ENCODE results near the gene EIF2S2.

The EIF2S2 gene

GRCh38 chr20:34090645-34091044 lies 21.4 kb downstream of the EIF2S2 start:
- no peak overlapping the region for H3K9ac ChIP-seq (ENCODE audit: low read depth in 1 of 2, low read length in 2 of 2)
- peaks cover 38 to 85% of the 10 kb centered on the region in 2 donors for H3K36me3 ChIP-seq (ENCODE audit: control insufficient read depth in 1 of 2, insufficient read depth in 2 of 2, low read length in 2 of 2)
- no peaks in the 10 kb centered on the region for H3K27me3 ChIP-seq (ENCODE audit: control insufficient read depth in 1 of 2, insufficient read depth in 2 of 2, low read length in 2 of 2)
- no peaks in the 10 kb centered on the region for H3K9me3 ChIP-seq (ENCODE audit: control insufficient read depth in 1 of 2, low read length in 2 of 2)
- no peak overlapping the region for H3K4me3 ChIP-seq (ENCODE audit: low read depth in 1 of 2, low read length in 2 of 2)
- H3K4me1 ChIP-seq (ENCODE audit: control insufficient read depth in 1 of 2, insufficient read depth in 2 of 2, low read length in 2 of 2): no peaks in the 10 kb centered on the region
- H3K27ac ChIP-seq (ENCODE audit: low read depth, low read length): no peak overlapping the region

GRCh38 chr20:34089655-34090345 lies 22.2 kb downstream of the EIF2S2 start:
- no peaks in the 10 kb centered on the region for H3K9me3 ChIP-seq (ENCODE audit: control insufficient read depth in 1 of 2, low read length in 2 of 2)
- H3K9ac ChIP-seq (ENCODE audit: low read depth in 1 of 2, low read length in 2 of 2): no peak overlapping the region
- H3K4me3 ChIP-seq (ENCODE audit: low read depth in 1 of 2, low read length in 2 of 2): no peak overlapping the region
- no peaks in the 10 kb centered on the region for H3K4me1 ChIP-seq (ENCODE audit: control insufficient read depth in 1 of 2, insufficient read depth in 2 of 2, low read length in 2 of 2)
- H3K27ac ChIP-seq (ENCODE audit: low read depth, low read length): no peak overlapping the region
- H3K36me3 ChIP-seq (ENCODE audit: control insufficient read depth in 1 of 2, insufficient read depth in 2 of 2, low read length in 2 of 2): peaks cover 38 to 84% of the 10 kb centered on the region in 2 donors
- no peaks in the 10 kb centered on the region for H3K27me3 ChIP-seq (ENCODE audit: control insufficient read depth in 1 of 2, insufficient read depth in 2 of 2, low read length in 2 of 2)

GRCh38 chr20:34089175-34089479 lies 22.9 kb downstream of the EIF2S2 start:
- peaks cover 37 to 79% of the 10 kb centered on the region in 2 donors for H3K36me3 ChIP-seq (ENCODE audit: control insufficient read depth in 1 of 2, insufficient read depth in 2 of 2, low read length in 2 of 2)

GRCh38 chr20:34088305-34089174 lies 23.5 kb downstream of the EIF2S2 start:
- H3K36me3 ChIP-seq (ENCODE audit: control insufficient read depth in 1 of 2, insufficient read depth in 2 of 2, low read length in 2 of 2): peaks cover 33 to 77% of the 10 kb centered on the region in 2 donors
- peaks cover 0 to 3% of the 10 kb centered on the region in 2 donors for H3K4me1 ChIP-seq (ENCODE audit: control insufficient read depth in 1 of 2, insufficient read depth in 2 of 2, low read length in 2 of 2)
- no peak overlapping the region for H3K4me3 ChIP-seq (ENCODE audit: low read depth in 1 of 2, low read length in 2 of 2)
- H3K27me3 ChIP-seq (ENCODE audit: control insufficient read depth in 1 of 2, insufficient read depth in 2 of 2, low read length in 2 of 2): no peaks in the 10 kb centered on the region
- no peak overlapping the region for H3K27ac ChIP-seq (ENCODE audit: low read depth, low read length)
- H3K9me3 ChIP-seq (ENCODE audit: control insufficient read depth in 1 of 2, low read length in 2 of 2): no peaks in the 10 kb centered on the region
- H3K9ac ChIP-seq (ENCODE audit: low read depth in 1 of 2, low read length in 2 of 2): no peak overlapping the region

More at GRCh38 chr20:34089175-34089479, 22.9 kb downstream of the EIF2S2 start:
- H3K9me3 ChIP-seq (ENCODE audit: control insufficient read depth in 1 of 2, low read length in 2 of 2): no peaks in the 10 kb centered on the region
- no peaks in the 10 kb centered on the region for H3K27me3 ChIP-seq (ENCODE audit: control insufficient read depth in 1 of 2, insufficient read depth in 2 of 2, low read length in 2 of 2)
- H3K4me3 ChIP-seq (ENCODE audit: low read depth in 1 of 2, low read length in 2 of 2): no peak overlapping the region
- no peak overlapping the region for H3K27ac ChIP-seq (ENCODE audit: low read depth, low read length)
- H3K9ac ChIP-seq (ENCODE audit: low read depth in 1 of 2, low read length in 2 of 2): no peak overlapping the region
- no peaks in the 10 kb centered on the region for H3K4me1 ChIP-seq (ENCODE audit: control insufficient read depth in 1 of 2, insufficient read depth in 2 of 2, low read length in 2 of 2)

- Histone ChIP-seq H3K27ac (ENCODE audit: low read depth, low read length) (no peak overlapping the region), H3K9ac (ENCODE audit: low read depth in 1 of 2, low read length in 2 of 2) (no peak overlapping the region), H3K9me3 (ENCODE audit: control insufficient read depth in 1 of 2, low read length in 2 of 2) (no peaks in the 10 kb centered on the region), H3K4me1 (ENCODE audit: control insufficient read depth in 1 of 2, insufficient read depth in 2 of 2, low read length in 2 of 2) (peaks cover 8 to 14% of the 10 kb centered on the region in 2 donors), H3K36me3 (ENCODE audit: control insufficient read depth in 1 of 2, insufficient read depth in 2 of 2, low read length in 2 of 2) (peaks cover 36 to 75% of the 10 kb centered on the region in 2 donors), H3K4me3 (ENCODE audit: low read depth in 1 of 2, low read length in 2 of 2) (no peak overlapping the region), H3K27me3 (ENCODE audit: control insufficient read depth in 1 of 2, insufficient read depth in 2 of 2, low read length in 2 of 2) (no peaks in the 10 kb centered on the region)
These were observed 26.5 kb downstream of the EIF2S2 start for GRCh38 chr20:34085544-34086040.

- Histone ChIP-seq H3K9me3 (ENCODE audit: control insufficient read depth in 1 of 2, low read length in 2 of 2) (no peaks in the 10 kb centered on the region), H3K4me3 (ENCODE audit: low read depth in 1 of 2, low read length in 2 of 2) (no peak overlapping the region), H3K27ac (ENCODE audit: low read depth, low read length) (no peak overlapping the region), H3K27me3 (ENCODE audit: control insufficient read depth in 1 of 2, insufficient read depth in 2 of 2, low read length in 2 of 2) (no peaks in the 10 kb centered on the region), H3K9ac (ENCODE audit: low read depth in 1 of 2, low read length in 2 of 2) (no peak overlapping the region), H3K4me1 (ENCODE audit: control insufficient read depth in 1 of 2, insufficient read depth in 2 of 2, low read length in 2 of 2) (peaks cover 8 to 14% of the 10 kb centered on the region in 2 donors), H3K36me3 (ENCODE audit: control insufficient read depth in 1 of 2, insufficient read depth in 2 of 2, low read length in 2 of 2) (peaks cover 39 to 77% of the 10 kb centered on the region in 2 donors)
These were observed 27.7 kb downstream of the EIF2S2 start for GRCh38 chr20:34084227-34084923.

GRCh38 chr20:34083781-34084180 lies 28.3 kb downstream of the EIF2S2 start:
- H3K4me1 ChIP-seq (ENCODE audit: control insufficient read depth in 1 of 2, insufficient read depth in 2 of 2, low read length in 2 of 2): peaks cover 8 to 14% of the 10 kb centered on the region in 2 donors
- H3K9ac ChIP-seq (ENCODE audit: low read depth in 1 of 2, low read length in 2 of 2): no peak overlapping the region
- H3K9me3 ChIP-seq (ENCODE audit: control insufficient read depth in 1 of 2, low read length in 2 of 2): no peaks in the 10 kb centered on the region
- H3K27ac ChIP-seq (ENCODE audit: low read depth, low read length): no peak overlapping the region
- H3K27me3 ChIP-seq (ENCODE audit: control insufficient read depth in 1 of 2, insufficient read depth in 2 of 2, low read length in 2 of 2): no peaks in the 10 kb centered on the region
- no peak overlapping the region for H3K4me3 ChIP-seq (ENCODE audit: low read depth in 1 of 2, low read length in 2 of 2)
- H3K36me3 ChIP-seq (ENCODE audit: control insufficient read depth in 1 of 2, insufficient read depth in 2 of 2, low read length in 2 of 2): peaks cover 40 to 79% of the 10 kb centered on the region in 2 donors

GRCh38 chr20:34083137-34083536 lies 28.9 kb downstream of the EIF2S2 start:
- Histone ChIP-seq H3K9ac (ENCODE audit: low read depth in 1 of 2, low read length in 2 of 2) (no peak overlapping the region), H3K36me3 (ENCODE audit: control insufficient read depth in 1 of 2, insufficient read depth in 2 of 2, low read length in 2 of 2) (peaks cover 40 to 79% of the 10 kb centered on the region in 2 donors), H3K27ac (ENCODE audit: low read depth, low read length) (no peak overlapping the region)

GRCh38 chr20:34082232-34082887 lies 29.7 kb downstream of the EIF2S2 start:
- peaks cover 44 to 83% of the 10 kb centered on the region in 2 donors for H3K36me3 ChIP-seq (ENCODE audit: control insufficient read depth in 1 of 2, insufficient read depth in 2 of 2, low read length in 2 of 2)
- no peaks in the 10 kb centered on the region for H3K9me3 ChIP-seq (ENCODE audit: control insufficient read depth in 1 of 2, low read length in 2 of 2)
- no peaks in the 10 kb centered on the region for H3K27me3 ChIP-seq (ENCODE audit: control insufficient read depth in 1 of 2, insufficient read depth in 2 of 2, low read length in 2 of 2)
- no peak overlapping the region for H3K27ac ChIP-seq (ENCODE audit: low read depth, low read length)
- H3K4me1 ChIP-seq (ENCODE audit: control insufficient read depth in 1 of 2, insufficient read depth in 2 of 2, low read length in 2 of 2): peaks cover 8 to 14% of the 10 kb centered on the region in 2 donors
- no peak overlapping the region for H3K9ac ChIP-seq (ENCODE audit: low read depth in 1 of 2, low read length in 2 of 2)
- no peak overlapping the region for H3K4me3 ChIP-seq (ENCODE audit: low read depth in 1 of 2, low read length in 2 of 2)

More at GRCh38 chr20:34083137-34083536, 28.9 kb downstream of the EIF2S2 start:
- peaks cover 8 to 14% of the 10 kb centered on the region in 2 donors for H3K4me1 ChIP-seq (ENCODE audit: control insufficient read depth in 1 of 2, insufficient read depth in 2 of 2, low read length in 2 of 2)
- H3K27me3 ChIP-seq (ENCODE audit: control insufficient read depth in 1 of 2, insufficient read depth in 2 of 2, low read length in 2 of 2): no peaks in the 10 kb centered on the region
- H3K4me3 ChIP-seq (ENCODE audit: low read depth in 1 of 2, low read length in 2 of 2): no peak overlapping the region
- no peaks in the 10 kb centered on the region for H3K9me3 ChIP-seq (ENCODE audit: control insufficient read depth in 1 of 2, low read length in 2 of 2)
